ENCODE measurements around the gene NAA40.

GRCh38 chr11:63917692-63918506, 20.9 kb upstream of the NAA40 start:
- no peak for TF ChIP-seq CTCF (IDR thresholded peaks at IDR 0.05)
- no peak for TF ChIP-seq POLR2A (IDR thresholded peaks at IDR 0.05)
- no peak for TF ChIP-seq POLR2AphosphoS5 (IDR thresholded peaks at IDR 0.05)
- TF ChIP-seq EP300 (IDR thresholded peaks at IDR 0.05) = no peak

Data from gastroesophageal sphincter (tissue), 3 donors.